Left renal pelvis (tissue), 4 donors: ENCODE measurements around the gene ZMYND11. TPM values are rescaled to one million over a fixed set of nuclear protein-coding genes. Genes with fewer than 3 reads are reported as not detected.

Source experiments
- DNase-seq, 4 donors: peaks; one replicate each; pipeline ENCODE4 v3.0.0-alpha.2; 2013; ENCODE audit warnings: low read depth in 4 of 4, low spot score in 3 of 4
- polyA plus RNA-seq, 4 donors: library from polyadenylated mRNA; unstranded; fragments of 120-200 nt; gene quantifications; one replicate each; pipeline ENCODE4 v1.2.1, GENCODE V29; 2013; ENCODE audit not compliant: insufficient read length in 4 of 4

ZMYND11 gene
- polyA plus RNA-seq: 100 to 1,000 TPM in 3 of 4 donors, 10 to 100 TPM in 1; 99.9 to 117 (median 108) TPM

DNA sequence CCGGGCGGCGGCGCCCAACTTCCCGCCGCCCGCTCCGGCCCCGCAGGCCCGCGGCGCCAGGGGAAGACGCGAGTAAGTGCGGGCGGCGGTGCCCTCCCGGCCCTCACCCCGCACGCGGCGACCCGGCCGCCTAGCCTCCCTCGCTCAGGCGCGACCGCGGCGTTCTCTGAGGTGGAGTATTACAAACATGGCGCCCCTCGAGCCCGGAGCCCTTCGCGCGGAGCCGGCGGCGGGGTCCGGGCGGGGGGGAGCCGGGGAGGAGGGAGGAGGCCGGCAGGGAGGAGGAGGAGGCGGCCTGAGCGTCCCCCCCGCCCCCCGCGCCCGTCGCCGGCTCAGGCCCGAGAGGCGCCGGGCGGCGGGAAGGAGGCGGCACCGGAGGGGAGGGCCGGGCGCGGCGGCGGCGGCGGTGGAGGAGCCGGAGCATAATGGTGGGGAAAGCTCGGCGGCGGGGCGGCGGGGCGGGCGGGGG, at the start of gene ZMYND11:
ZMYND11 (plus strand) TSS at position 324 of the 469 bp plus-strand sequence. CDS start 44,558 bp downstream, outside the sequence.
- DNase-seq: peak in 2 of 4 donors; percentile 58 to 65

DNA sequence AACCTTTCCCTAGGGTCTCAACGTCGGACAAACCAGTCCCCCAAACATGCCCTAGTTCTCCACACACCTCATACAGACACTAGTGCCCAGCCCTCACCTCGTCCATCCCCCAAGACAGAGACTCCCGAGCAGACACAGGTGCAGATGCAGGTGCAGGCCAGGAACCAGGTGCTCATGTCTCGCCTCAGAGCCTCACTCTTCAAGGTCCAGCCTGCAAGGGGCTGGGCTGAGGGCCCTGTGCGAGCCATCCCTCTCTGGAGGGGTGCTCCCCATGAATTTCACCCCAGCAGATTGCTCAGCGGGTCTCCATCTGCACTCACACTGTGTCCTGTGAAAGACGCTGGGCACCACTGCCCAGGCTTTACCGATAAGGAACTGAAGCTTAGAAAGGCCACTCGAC, 49.2 kb upstream of the ZMYND11 start:
- DNase-seq: no peak

DNA sequence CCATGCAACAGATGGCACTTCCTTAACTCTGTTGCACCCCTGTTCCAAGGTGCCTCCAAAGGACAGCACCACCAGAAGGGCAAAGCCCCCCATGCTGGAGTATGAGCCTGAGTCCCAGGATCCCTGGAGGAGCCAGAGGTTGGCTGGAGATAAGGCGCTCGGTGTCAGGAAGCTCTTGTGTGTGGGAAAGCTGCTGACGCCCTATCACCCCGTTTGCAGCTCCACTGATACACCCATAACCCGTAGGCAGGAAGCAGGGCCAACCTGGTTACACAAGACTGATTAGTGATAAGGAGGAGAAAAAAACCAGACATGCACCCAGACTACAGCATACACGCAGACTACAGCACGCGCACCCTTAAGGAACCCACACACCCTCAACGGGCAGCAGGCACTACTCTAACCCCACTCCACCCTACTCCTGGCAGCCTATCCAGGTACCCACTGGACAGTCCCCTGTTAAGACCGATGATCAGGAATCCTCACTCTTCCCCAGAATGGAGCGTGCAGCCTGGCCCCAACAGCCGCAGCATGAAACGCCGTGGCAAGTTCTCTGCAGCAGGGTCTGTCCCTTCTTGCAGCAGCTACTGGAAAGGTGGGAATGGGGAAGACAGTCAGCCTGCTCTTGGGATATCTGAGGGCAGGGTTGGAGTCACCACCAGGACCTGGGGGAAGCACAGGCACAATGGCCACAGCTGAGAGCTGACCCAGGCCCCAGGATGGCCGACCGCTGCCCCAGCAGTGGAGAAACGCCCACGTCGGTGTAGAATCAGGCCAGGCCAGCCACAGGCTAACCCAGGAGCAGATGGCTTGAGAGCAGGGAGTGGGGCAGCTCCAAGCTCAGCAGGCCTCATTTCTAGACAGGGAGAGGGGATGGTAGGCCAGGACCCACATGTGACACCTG, 47.8 kb upstream of the ZMYND11 start:
- no peak for DNase-seq

DNA sequence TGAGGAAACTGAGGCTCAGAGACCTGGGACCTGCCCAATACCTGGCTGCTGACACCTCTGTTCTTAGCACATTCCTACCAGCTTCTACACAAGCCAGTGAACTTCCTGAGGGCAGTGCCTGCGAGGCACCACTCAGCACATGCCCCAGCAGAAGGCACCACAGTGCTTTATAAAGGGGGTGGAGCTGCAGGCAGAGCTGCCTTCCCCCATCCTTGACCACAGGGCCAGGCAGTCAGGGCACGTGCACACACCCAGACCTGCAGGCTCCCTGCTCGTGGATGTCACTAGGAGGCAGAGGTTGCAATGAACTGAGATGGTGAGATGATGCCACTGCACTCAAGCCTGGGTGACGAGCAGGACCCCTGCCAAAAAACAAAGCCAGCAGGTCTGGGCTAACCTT, 47.0 kb upstream of the ZMYND11 start:
- no peak for DNase-seq

DNA sequence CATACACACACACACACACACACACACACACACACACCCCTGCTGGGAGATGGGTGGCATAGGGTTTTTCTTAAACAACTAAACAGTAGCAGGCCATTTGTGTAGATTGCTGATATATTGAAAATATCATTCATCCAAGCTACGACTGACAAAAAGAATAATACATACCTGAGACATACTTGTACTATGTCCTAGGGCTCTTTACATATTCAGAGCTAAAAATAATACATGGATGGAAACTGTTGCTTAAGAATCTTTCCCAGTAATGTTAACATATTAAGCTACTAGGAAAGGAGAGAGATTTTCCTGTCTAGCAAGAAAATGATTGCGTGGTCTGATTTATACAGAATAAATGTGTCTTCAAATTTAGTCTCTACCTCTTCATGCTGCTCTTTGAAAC, 46.0 kb upstream of the ZMYND11 start:
- no peak for DNase-seq

DNA sequence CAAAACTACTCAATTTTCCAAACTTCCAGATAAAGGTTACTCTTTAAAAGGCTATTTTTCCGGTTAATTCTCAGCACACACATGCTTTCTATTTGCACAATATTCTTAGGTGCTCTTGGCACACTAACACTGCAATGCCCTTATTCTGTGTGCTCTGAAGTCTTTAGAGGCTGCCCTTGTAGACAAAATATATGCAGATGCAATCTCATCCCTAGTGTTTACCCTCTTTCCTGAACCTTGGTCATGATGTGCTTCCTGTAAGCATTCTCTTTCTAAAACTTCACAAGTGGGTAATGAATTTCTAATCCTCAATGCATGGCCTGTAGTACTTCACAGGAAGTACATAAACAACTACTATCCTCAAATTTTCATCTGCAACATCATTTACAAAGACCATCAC, 45.1 kb upstream of the ZMYND11 start:
- no peak for DNase-seq

DNA sequence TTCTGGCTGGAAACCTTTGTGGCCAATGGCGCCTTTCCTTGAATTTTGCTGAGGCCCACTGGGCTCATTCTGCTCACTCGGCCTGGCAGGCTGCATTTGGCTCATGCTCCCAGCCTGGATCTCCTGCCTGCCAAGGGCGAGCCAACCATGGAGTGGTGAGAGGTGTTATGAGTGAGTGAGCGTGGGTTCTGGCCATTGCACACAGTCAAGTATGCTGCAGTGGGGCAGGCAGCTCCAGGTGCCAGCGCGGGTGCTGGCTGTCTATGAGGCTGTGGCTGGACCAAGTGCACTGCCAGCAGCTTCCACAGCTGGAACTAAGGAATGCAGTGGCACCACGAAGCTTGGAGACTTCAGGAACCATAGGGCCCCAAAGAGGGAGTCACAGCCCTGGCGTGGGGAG, 43.9 kb upstream of the ZMYND11 start:
- no peak for DNase-seq

DNA sequence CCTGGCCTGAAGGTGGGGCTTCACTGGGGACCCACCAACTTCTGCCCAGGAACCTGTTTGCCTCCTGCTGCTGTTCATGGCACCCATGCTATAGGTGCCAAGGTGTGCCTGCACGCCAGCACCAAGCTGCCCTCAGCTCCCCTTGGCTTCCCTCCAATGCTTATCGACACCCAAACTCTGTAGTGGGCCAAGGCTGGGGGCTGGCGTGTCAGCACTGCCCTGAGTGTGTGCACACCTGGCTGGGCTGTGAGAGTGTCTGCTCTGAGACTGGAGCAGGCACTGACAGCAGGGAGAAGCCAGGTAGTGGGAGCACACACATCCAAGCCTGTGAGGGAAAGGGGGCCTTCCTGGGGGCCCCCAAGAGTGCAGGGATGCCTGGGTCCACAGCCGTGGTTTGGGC, 43.1 kb upstream of the ZMYND11 start:
- DNase-seq: no peak

DNA sequence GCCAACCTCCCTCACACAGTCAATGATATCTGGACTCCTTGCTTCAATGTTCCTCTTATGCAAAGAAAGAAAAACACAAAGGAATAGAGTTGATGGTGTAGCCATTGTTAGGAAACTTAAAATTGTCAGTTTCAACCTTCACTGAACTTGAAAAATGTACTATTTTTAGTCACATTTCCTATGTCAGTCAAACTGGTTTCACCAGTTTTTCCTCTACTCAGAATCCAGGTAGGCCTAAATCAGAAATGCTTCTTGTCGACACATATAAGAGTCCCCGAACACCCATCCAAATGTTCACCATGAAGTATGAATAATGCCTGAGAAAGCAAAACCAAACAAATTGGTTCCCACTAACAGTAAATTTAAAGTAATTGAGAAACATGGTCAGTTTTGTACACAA, 42.4 kb upstream of the ZMYND11 start:
- DNase-seq: peak in 1 of 4 donors; percentile 46

DNA sequence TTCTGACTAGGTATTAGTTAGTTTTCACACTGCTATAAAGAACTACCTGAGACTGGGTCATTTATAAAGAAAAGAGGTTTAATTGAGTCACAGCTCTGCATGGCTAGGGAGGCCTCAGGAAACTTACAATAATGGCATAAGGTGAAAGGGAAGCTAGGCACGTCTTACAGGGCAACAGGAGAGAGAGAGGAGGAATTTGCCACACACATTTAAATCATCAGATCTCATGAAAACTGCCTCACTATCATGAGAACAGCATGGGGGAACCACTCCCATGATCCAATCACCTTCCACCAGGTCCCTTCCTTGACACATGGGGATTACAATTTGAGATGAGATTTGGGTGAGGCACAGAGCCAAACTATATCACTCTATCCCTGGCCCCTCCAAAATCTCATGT, 40.6 kb upstream of the ZMYND11 start:
- no peak for DNase-seq

DNA sequence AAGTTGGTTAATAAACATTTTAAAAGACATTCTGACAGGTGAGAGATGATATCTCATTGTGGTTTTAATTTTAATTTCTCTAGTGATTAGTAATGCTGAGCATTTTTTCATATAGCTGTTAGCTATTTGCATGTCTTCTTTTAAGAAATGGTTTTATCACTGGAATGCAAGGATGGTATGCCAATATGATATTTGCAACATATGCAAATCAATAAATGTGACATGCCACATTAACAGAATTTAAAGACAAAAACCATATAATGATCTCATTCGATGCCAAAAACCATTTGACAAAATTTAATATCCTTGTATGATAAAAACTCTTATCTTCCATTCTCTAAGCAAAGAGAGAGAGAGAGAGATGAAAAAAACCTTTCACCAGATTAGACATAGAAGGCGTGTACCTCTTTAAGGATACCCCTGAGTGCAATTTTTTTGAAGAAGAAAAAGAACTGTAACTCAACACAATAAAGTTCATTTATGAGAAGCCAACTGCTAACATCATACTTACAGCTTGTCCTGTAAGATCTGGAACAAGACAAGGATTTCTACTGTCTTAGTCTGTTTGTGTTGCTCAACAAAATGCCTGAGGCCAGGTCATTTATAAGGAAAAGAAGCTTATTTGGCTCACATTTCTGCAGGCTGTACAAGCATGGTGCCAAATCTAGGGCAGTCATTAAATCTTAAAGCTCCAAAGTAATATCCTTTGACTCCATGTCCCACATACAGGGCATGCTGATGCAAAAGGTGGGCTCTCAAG, 39.7 kb upstream of the ZMYND11 start:
- DNase-seq: no peak

DNA sequence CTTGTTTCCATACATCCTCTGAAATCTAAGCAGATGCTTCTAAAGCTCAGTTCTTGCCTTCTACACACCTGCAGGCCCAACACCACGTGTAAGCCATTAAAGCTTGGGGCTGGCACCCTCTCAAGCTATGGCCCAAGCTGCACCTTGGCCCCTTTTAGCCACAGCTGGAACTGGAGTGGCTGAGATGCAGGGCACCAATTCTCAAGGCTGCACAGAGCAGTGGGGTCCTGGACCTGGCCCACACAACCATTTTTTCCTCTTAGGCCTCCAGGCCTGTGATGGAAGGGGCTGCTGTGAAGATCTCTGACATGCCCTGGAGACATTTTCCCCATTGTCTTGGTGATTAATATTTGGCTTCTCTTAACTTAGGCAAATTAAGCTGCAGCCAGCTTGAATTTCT, 38.8 kb upstream of the ZMYND11 start:
- DNase-seq: no peak

DNA sequence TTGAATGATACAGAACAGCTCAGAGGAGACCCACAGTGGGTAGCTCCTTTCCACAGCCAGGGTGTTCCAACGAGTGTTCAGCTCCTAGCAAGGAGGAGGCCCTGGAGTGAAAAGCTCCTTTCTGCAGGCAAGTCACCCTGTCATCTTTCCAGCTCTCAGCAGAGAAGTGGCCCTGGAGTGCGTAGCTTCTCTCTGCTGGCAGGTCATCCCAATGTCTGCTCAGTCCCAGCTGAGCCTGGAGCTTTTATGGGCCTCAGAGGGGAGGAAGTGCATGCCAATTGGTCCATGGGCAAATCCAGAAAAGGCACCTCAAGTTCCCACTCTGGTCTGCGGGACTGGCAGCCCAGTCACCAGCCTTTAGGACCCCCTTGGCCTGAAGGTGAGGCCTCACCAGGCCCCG, 30.8 kb upstream of the ZMYND11 start:
- no peak for DNase-seq

DNA sequence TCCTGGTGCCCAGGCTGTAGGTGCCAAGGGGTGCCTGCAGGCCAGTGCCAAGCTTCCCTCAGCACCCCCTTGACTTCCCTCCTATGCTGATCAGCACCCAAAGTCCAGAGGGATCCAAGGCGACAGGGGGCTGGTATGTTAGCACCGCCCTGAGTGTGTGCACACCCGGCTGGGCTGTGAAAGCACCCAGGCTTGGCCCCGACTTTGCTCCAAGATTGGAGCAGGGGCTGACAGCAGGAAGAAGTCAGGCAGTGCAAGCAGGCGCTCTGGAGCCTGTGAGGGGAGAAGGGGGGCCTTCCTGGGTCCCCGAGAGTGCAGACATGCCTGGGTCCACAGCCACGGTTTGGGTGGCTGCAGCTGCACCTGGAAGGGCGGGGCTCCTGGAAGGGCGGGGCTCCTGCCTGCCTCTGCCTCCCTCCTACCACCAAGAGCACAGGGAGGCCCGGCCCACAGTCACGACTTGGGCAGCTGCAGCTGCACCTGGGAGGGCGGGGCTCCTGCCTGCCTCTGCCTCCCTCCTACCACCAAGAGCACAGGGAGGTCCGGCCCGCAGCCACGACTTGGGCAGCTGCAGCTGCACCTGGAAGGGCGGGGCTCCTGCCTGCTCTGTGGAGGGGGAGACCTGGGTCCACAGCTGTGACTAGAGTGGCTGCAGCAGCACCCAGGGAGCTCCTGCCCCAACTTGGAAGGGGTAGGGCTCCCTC, 30.2 kb upstream of the ZMYND11 start:
- no peak for DNase-seq

DNA sequence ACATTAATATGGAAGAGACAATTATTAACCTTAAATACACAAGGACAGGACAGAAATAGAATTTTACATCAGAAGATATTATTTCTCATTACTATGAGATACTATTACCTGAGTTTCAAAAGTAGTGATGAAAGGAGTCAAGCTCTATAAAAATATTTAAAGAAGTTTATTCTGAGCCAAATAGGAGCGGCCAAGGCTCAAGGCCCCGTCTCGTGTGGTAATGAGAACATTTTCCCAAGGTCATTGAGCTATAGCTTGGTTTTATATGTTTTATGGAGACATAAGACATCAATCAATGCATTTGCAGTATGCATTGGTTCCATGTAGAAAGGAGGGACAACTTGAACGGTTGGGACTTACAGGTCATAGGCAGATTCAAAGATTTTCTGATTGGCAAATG, 29.4 kb upstream of the ZMYND11 start:
- DNase-seq: no peak

DNA sequence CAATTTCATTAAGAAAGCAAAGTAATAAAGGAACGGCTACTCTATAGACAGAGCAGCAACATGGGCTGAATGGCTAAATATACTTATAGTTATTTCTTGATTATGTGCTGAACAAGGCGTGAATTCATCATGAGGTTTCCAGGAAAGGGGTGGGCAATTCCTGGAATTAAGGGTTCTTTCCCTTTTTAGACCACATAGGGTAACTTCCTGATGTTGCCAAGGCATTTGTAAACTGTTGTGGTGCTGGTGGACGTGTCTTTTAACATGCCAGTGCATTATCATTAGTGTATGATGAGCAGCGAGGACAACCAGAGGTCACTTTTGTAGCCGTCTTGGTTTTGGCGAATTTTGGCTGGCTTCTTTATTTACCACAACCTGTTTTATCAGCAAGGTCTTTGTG, 28.5 kb upstream of the ZMYND11 start:
- no peak for DNase-seq

DNA sequence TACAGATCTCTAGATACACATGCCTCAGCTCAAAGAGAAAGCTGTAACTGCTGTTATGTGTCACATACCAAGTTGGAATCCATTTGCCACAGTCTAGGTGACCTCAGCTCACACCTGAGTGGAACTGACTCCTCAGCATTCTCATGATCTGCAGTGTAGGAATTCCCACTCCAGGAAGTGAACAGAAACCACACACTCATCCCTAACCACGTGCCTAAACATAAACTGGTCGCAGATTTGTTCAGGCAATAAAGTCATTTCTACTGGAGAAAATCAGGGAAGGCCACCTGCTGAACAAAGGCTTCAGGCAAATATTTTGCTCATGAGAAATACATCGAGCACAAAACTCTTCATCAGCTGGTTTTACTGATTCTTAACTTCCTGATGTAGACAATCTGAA, 23.0 kb upstream of the ZMYND11 start:
- DNase-seq: no peak

DNA sequence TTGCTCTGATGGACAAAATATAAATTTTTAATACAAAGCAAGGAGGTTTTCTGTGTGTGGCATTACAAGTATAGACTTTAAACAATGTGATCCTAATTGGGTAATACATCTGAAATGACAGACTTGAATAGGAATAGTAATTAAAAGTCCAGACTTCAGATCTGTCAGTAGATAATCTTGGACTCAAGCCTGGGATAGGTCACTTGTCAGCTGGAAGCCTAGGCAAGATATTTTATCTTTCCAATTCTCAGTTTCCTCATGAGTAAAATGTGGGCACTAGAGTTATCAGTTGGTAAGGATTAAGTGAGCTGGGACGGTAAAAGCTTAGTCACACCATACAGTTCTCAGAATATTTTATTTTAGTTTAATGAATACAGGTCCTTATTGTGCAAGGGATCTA, 10.4 kb upstream of the ZMYND11 start:
- no peak for DNase-seq

DNA sequence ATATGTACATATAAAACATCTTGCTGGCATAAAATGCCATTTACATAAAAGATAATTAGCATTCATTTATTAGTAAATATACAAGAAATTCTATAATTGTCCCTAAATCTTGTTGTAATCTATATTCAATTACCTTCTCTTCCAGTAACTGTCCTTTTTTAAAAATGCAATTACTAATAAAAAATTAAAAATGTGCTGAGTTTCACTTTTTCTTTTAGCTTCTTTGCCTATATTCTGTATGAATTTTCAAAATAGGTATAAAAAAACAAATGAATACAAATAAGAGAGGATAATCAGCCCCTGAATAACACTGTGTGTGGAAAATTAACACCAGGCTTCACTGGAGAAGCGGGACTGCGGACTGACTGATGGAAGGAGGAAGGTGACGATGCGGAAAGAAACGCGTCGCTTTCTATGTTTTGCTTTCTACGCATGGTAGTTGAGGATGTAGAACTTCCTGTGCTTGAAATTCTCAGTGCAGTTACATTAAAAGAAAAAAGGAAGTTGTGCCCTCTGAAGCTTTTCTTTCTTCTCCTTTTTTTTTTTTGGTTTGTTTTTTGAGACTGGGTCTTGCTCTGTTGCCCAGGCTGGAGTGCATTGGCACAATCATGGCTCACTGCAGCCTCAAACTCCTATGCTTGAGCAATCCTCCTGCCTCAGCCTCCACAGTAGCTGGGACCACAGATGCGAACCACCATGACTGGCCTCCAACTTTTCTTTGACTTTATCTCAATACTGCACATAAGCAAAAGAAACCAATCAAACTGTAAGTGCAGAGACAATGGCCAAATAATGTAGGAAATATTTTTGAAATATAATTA, 7.4 kb upstream of the ZMYND11 start:
- DNase-seq: no peak

DNA sequence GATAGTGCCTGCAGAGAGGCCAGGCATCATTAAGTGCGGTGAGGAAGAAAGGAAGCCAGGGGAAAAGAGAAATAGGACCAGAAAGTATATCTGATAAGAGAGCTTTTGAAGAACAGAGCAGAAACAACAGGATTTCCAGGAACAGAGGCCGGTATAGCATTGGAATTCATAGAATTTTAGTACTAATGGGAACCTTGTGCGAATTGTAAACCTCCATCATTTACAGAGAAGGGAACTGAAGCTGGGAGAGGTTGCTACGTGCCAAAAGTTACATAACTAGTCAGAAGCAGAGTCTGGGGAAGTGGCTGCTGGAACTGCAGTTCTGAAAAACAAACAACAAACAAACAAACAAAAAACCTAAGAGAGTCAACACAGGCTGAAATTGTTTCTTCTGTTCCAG, 5.4 kb upstream of the ZMYND11 start:
- no peak for DNase-seq
